WI38 (cell line): ENCODE results near the gene B4GALT2.

ENCODE experiments used
- H3K4me3 ChIP-seq: 2 replicates; pipeline ENCODE4 v1.5.1; 2011; ENCODE audit warnings: low read depth, mild to moderate bottlenecking, control low read depth, low read length
- CTCF ChIP-seq: IDR thresholded peaks from 2 replicates; pipeline ENCODE4 v1.5.1; 2012; ENCODE audit warnings: low read depth, mild to moderate bottlenecking, control low read depth, low read length

Gene B4GALT2

GRCh38 chr1:43934101-43934985, 44.7 kb upstream of the B4GALT2 start:
- no peak overlapping the region for H3K4me3 ChIP-seq
- peak; percentile 81 for TF ChIP-seq CTCF

GRCh38 chr1:43934986-43935324, 44.1 kb upstream of the B4GALT2 start:
- no peak for TF ChIP-seq CTCF
- H3K4me3 ChIP-seq: no peak overlapping the region

GRCh38 chr1:43935711-43936427, 43.1 kb upstream of the B4GALT2 start:
- TF ChIP-seq CTCF: no peak
- peak overlapping the region; percentile 23; the same call in 1 of the 2 replicates for H3K4me3 ChIP-seq

- peak overlapping the region; percentile 27; the same call in 1 of the 2 replicates for H3K4me3 ChIP-seq
- no peak for TF ChIP-seq CTCF
These were observed 42.4 kb upstream of the B4GALT2 start for GRCh38 chr1:43936431-43937151.

GRCh38 chr1:43937179-43937865, 41.7 kb upstream of the B4GALT2 start:
- H3K4me3 ChIP-seq: no peak overlapping the region

GRCh38 chr1:43938383-43938782, 40.6 kb upstream of the B4GALT2 start:
- TF ChIP-seq CTCF: no peak
- no peak overlapping the region for H3K4me3 ChIP-seq

More at GRCh38 chr1:43937179-43937865, 41.7 kb upstream of the B4GALT2 start:
- TF ChIP-seq CTCF: no peak
